Adrenal gland (tissue), 5 donors: ENCODE data around the gene FAM9A.

ENCODE experiments used
- CTCF ChIP-seq, 6 experiments: fragments of 450-650 bp in 4 of 6; fragments of 200-600 bp in 2 of 6; sonication (generic) in 1 of 6; IDR thresholded peaks; 1 replicate in 5 of 6; 2 replicates in 1 of 6; pipeline versions ENCODE4 v1.5.1 to v1.8.0; 2016 to 2021; ENCODE audit warnings: antibody characterized with exemption in 6 of 6, mild to moderate bottlenecking in 2 of 6, moderate library complexity in 1 of 6
- POLR2A ChIP-seq, 2 donors: fragments of 450-650 bp; IDR thresholded peaks; one replicate each; pipeline ENCODE4 v1.6.1; 2017; ENCODE audit warnings: antibody characterized with exemption in 2 of 2, mild to moderate bottlenecking in 2 of 2, moderate library complexity in 1 of 2
- donor health status: DM: no; HTN: no; CAD: no.

GRCh38 chrX:8849945-8850344, 48.8 kb upstream of the FAM9A start:
- TF ChIP-seq CTCF (IDR thresholded peaks at IDR 0.05) = no peak
- no peak for TF ChIP-seq POLR2A (IDR thresholded peaks at IDR 0.05)
